ENCODE results near the gene CD163.
A peak's percentile ranks its signal among the peaks of the same experiment; 100 is the strongest.

Gene CD163

GRCh38 chr12:7460375-7461259 is 43.0 kb downstream of the CD163 start:
- ChIA-PET CTCF (interaction anchor here (0.6 to 4.1 kb wide), 38 partner anchors 9 to 404 kb away, joined by 3 to 54 read pairs (median 5); no protein-coding TSS in a partner anchor), POLR2A (no interaction called here)
- DNase-seq (ENCODE audit: low read depth, low spot score), result peak; percentile 12
- TF ChIP-seq CTCF (IDR thresholded peaks at IDR 0.05; ENCODE audit: insufficient read depth, low read length, missing control alignments), result peak; percentile 85
- H3K4me3 ChIP-seq (ENCODE audit: low read depth, low read length), result no peak overlapping the region

GRCh38 chr12:7459973-7460372 is 43.6 kb downstream of the CD163 start:
- POLR2A ChIA-PET, result no interaction called here
- DNase-seq (ENCODE audit: low read depth, low spot score), result no peak
- no peak overlapping the region for H3K4me3 ChIP-seq (ENCODE audit: low read depth, low read length)
- CTCF ChIA-PET, result interaction anchor here (0.7 to 4.1 kb wide), 33 partner anchors 8 to 325 kb away, joined by 3 to 54 read pairs (median 6); no protein-coding TSS in a partner anchor
- no peak for TF ChIP-seq CTCF (IDR thresholded peaks at IDR 0.05; ENCODE audit: insufficient read depth, low read length, missing control alignments)

GRCh38 chr12:7451756-7452155 is 51.8 kb downstream of the CD163 start:
- DNase-seq (ENCODE audit: low read depth, low spot score), result no peak
- H3K4me3 ChIP-seq (ENCODE audit: low read depth, low read length), result no peak overlapping the region
- CTCF ChIA-PET, result interaction anchor here (1.6 kb wide), 1 partner anchor 9 kb away, joined by 6 read pairs; no protein-coding TSS in a partner anchor
- POLR2A ChIA-PET, result no interaction called here
- TF ChIP-seq CTCF (IDR thresholded peaks at IDR 0.05; ENCODE audit: insufficient read depth, low read length, missing control alignments), result no peak

- TF ChIP-seq CTCF (IDR thresholded peaks at IDR 0.05; ENCODE audit: insufficient read depth, low read length, missing control alignments), result no peak
- CTCF ChIA-PET, result no interaction called here
- DNase-seq (ENCODE audit: low read depth, low spot score), result no peak
- POLR2A ChIA-PET, result no interaction called here
- no peak overlapping the region for H3K4me3 ChIP-seq (ENCODE audit: low read depth, low read length)
Observed at GRCh38 chr12:7450667-7451066, 52.9 kb downstream of the CD163 start.

GRCh38 chr12:7448099-7448498 is 55.5 kb downstream of the CD163 start:
- H3K4me3 ChIP-seq (ENCODE audit: low read depth, low read length), result no peak overlapping the region

More at GRCh38 chr12:7448099-7448498, 55.5 kb downstream of the CD163 start:
- no peak for TF ChIP-seq CTCF (IDR thresholded peaks at IDR 0.05; ENCODE audit: insufficient read depth, low read length, missing control alignments)
- no peak for DNase-seq (ENCODE audit: low read depth, low spot score)
- POLR2A ChIA-PET, result no interaction called here
- CTCF ChIA-PET, result no interaction called here
